Bronchial epithelial cell (primary cell): ENCODE measurements around the gene DOHH. TPM values are rescaled to one million over a fixed set of nuclear protein-coding genes. Genes with fewer than 3 reads are reported as not detected.

ENCODE experiments used
- DNase-seq: peaks from one replicate; pipeline ENCODE4 v3.0.0-alpha.2; 2010; ENCODE audit warnings: low read depth
- FAIRE-seq: peaks from 2 replicates; lab custom pipeline; 2011; peaks lifted over from hg19 to GRCh38; lab: Jason Lieb, UNC
- H3K27me3 ChIP-seq: 2 replicates; pipeline ENCODE4 v1.5.1; 2011; ENCODE audit warnings: low read length; ENCODE audit not compliant: control insufficient read depth, insufficient read depth
- H3K36me3 ChIP-seq: 2 replicates; pipeline ENCODE4 v1.5.1; 2011; ENCODE audit warnings: low read length; ENCODE audit not compliant: control insufficient read depth, insufficient read depth
- H3K4me3 ChIP-seq: 2 replicates; pipeline ENCODE4 v1.5.1; 2011; ENCODE audit warnings: mild to moderate bottlenecking, low read depth, low read length, control low read depth
- CTCF ChIP-seq: IDR thresholded peaks from 2 replicates; pipeline ENCODE4 v1.5.1; 2011; ENCODE audit warnings: mild to moderate bottlenecking, moderate library complexity, low read length, control low read depth, inconsistent platforms; ENCODE audit not compliant: insufficient read depth, severe bottlenecking
- total RNA-seq: library from RNA; depleted of rRNA; stranded (reverse); fragments of >200 nt; gene quantifications from 2 replicates; pipeline ENCODE4 v1.2.1, GENCODE V29; 2014

DOHH gene
- total RNA-seq, 1 donor from 2014 or later: 17.1 TPM

- no peak for TF ChIP-seq CTCF
- DNase-seq (no peak), FAIRE-seq (no peak)
- H3K27me3 ChIP-seq: no peaks in the 10 kb centered on the region
- no peak overlapping the region for H3K4me3 ChIP-seq
- peaks cover 11% of the 10 kb centered on the region for H3K36me3 ChIP-seq
These were observed 2.5 kb downstream of the DOHH start for GRCh38 chr19:3497757-3498520.

- no peak for DNase-seq
- TF ChIP-seq CTCF: no peak
- FAIRE-seq: no peak
- H3K27me3 ChIP-seq: no peaks in the 10 kb centered on the region
- no peak overlapping the region for H3K4me3 ChIP-seq
- peaks cover 13% of the 10 kb centered on the region for H3K36me3 ChIP-seq
These were observed 3.8 kb downstream of the DOHH start for GRCh38 chr19:3496392-3497273.

- no peak for DNase-seq
- no peaks in the 10 kb centered on the region for H3K27me3 ChIP-seq
- no peak for TF ChIP-seq CTCF
These were observed 5.9 kb downstream of the DOHH start for GRCh38 chr19:3494559-3494958.

GRCh38 chr19:3494051-3494450, 6.4 kb downstream of the DOHH start:
- TF ChIP-seq CTCF: no peak
- DNase-seq (no peak), FAIRE-seq (no peak)
- H3K36me3 ChIP-seq: peaks cover 13% of the 10 kb centered on the region
- no peak overlapping the region for H3K4me3 ChIP-seq
- H3K27me3 ChIP-seq: no peaks in the 10 kb centered on the region

More at GRCh38 chr19:3494559-3494958, 5.9 kb downstream of the DOHH start:
- H3K36me3 ChIP-seq: peaks cover 13% of the 10 kb centered on the region
- H3K4me3 ChIP-seq: no peak overlapping the region
- no peak for FAIRE-seq

- no peak overlapping the region for H3K4me3 ChIP-seq
- TF ChIP-seq CTCF: no peak
- no peak for DNase-seq
- no peaks in the 10 kb centered on the region for H3K27me3 ChIP-seq
- H3K36me3 ChIP-seq: peaks cover 13% of the 10 kb centered on the region
- no peak for FAIRE-seq
These were observed 6.8 kb downstream of the DOHH start for GRCh38 chr19:3493651-3494050.
